Endodermal cell (in vitro differentiated cells): ENCODE measurements around the gene NOTUM. TPM values are rescaled to one million over a fixed set of nuclear protein-coding genes. Genes with fewer than 3 reads are reported as not detected.

Source experiments
- DNase-seq: peaks from one replicate; pipeline ENCODE4 v3.0.0-alpha.2; 2017
- H3K27ac ChIP-seq: 2 replicates; pipeline ENCODE4 v1.5.1; 2013; ENCODE audit warnings: mild to moderate bottlenecking, low read depth, low read length, moderate library complexity
- H3K27me3 ChIP-seq: 2 replicates; pipeline ENCODE4 v1.6.1; 2013; ENCODE audit warnings: mild to moderate bottlenecking, low read length, moderate library complexity; ENCODE audit not compliant: insufficient read depth, control insufficient read depth, poor library complexity, severe bottlenecking
- H3K36me3 ChIP-seq: 2 replicates; pipeline ENCODE4 v1.7.0; 2013; ENCODE audit warnings: mild to moderate bottlenecking, low read length, moderate library complexity; ENCODE audit not compliant: control insufficient read depth, insufficient read depth
- H3K4me1 ChIP-seq: one replicate; pipeline ENCODE4 v1.7.0; 2013; ENCODE audit warnings: low read length; ENCODE audit not compliant: control insufficient read depth, insufficient read depth
- H3K4me3 ChIP-seq: 2 replicates; pipeline ENCODE4 v1.5.1; 2013; ENCODE audit warnings: mild to moderate bottlenecking, low read length, moderate library complexity
- H3K9ac ChIP-seq: 2 replicates; pipeline ENCODE4 v1.6.1; 2013; ENCODE audit warnings: mild to moderate bottlenecking, low read length, moderate library complexity; ENCODE audit not compliant: poor library complexity, severe bottlenecking; ENCODE audit errors: extremely low read depth
- H3K9me3 ChIP-seq: 2 replicates; pipeline ENCODE4 v1.6.1; 2013; ENCODE audit warnings: mild to moderate bottlenecking, low read length, moderate library complexity; ENCODE audit not compliant: control insufficient read depth
- H3K27ac Mint-ChIP-seq: 2 replicates; pipeline ENCODE4 v1.8.0; 2020; ENCODE audit warnings: mixed read lengths
- H3K27me3 Mint-ChIP-seq: 2 replicates; pipeline ENCODE4 v1.8.0; 2021; ENCODE audit warnings: mild to moderate bottlenecking, mixed read lengths; ENCODE audit not compliant: insufficient read depth
- H3K36me3 Mint-ChIP-seq: 2 replicates; pipeline ENCODE4 v1.8.0; 2020; ENCODE audit warnings: low read depth, mixed read lengths
- H3K4me1 Mint-ChIP-seq: 2 replicates; pipeline ENCODE4 v1.8.0; 2020; ENCODE audit warnings: mixed read lengths
- H3K4me3 Mint-ChIP-seq: 2 replicates; pipeline ENCODE4 v1.8.0; 2020; ENCODE audit warnings: mild to moderate bottlenecking, moderate library complexity, mixed read lengths
- H3K9me3 Mint-ChIP-seq: 2 replicates; pipeline ENCODE4 v1.8.0; 2020; ENCODE audit warnings: mild to moderate bottlenecking, mixed read lengths
- WGBS, 2 experiments: methylation state at CpG; one replicate each; pipeline versions ENCODE4 v1.1.5 to v1.1.7; 2013; ENCODE audit warnings: missing lambda C conversion rate in 2 of 2, mixed read lengths in 1 of 2; ENCODE audit not compliant: insufficient coverage in 1 of 2, insufficient read length in 1 of 2; 5-methylcytosine and 5-hydroxymethylcytosine counted together
- total RNA-seq, 2 donors: library from RNA; stranded (reverse); fragmentation: NEBNext Ultra II Directional in 1 of 2; extraction: Animal tissue kit (Norgen Biotek cat#: 25700) in 1 of 2; gene quantifications; 2 replicates in 1 of 2; 3 replicates in 1 of 2; pipeline ENCODE4 v1.2.1, GENCODE V29; 2021
- TF ChIP-seq, protein P1 (sequence below): fragments of 200-600 bp; sonication (generic); conservative IDR thresholded peaks from 2 replicates; pipeline ENCODE4 v1.5.0; 2021; ENCODE audit warnings: antibody characterized with exemption, mild to moderate bottlenecking

Gene NOTUM
- total RNA-seq, 2 donors from 2014 or later = 12.5 to 26.3 TPM

DNA sequence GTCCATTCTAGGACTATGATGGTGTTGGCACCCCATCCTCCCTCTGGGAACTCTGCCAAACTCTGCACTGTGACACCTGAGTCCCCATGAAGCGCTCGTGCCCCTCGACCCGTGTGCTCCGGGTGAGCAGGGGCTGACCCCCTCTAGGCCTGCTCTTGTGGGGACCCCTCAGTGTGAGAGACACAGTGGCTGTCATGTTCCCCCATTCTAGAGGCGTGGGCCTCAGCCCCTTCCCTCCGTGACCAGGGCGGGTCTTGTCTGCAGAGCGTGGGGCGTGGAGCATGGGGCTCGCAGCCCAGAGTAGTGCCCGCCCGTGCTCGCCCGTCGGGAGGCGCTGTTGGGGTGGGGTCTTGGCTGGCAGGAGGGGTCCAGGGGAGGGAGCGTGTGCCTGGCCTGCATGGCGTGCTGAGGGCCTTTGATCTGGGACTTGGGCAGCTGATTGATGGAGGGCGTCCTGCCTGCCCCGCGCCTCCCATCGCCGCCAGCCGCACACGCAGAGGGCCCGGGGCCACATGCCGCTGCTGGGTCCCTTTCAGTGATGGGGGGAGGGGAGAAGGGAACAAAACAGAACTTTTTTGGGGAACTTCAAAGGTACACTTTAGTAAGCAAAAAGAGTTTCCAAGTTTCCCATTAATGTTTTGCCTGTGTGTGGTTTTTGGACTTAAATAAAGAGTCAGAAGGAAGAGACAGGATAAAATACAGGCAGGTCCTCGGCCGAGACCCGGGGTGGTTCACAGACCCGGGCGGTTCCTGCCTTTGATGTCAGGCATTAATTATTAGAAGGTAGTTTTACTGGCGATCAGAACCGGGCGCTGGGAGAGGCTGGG lies 39.2 kb upstream of the NOTUM start:
- H3K4me3 Mint-ChIP-seq = no peak overlapping the region
- TF ChIP-seq, protein P1, sequence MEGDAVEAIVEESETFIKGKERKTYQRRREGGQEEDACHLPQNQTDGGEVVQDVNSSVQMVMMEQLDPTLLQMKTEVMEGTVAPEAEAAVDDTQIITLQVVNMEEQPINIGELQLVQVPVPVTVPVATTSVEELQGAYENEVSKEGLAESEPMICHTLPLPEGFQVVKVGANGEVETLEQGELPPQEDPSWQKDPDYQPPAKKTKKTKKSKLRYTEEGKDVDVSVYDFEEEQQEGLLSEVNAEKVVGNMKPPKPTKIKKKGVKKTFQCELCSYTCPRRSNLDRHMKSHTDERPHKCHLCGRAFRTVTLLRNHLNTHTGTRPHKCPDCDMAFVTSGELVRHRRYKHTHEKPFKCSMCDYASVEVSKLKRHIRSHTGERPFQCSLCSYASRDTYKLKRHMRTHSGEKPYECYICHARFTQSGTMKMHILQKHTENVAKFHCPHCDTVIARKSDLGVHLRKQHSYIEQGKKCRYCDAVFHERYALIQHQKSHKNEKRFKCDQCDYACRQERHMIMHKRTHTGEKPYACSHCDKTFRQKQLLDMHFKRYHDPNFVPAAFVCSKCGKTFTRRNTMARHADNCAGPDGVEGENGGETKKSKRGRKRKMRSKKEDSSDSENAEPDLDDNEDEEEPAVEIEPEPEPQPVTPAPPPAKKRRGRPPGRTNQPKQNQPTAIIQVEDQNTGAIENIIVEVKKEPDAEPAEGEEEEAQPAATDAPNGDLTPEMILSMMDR = no peak
- H3K27ac Mint-ChIP-seq = no peak overlapping the region

DNA sequence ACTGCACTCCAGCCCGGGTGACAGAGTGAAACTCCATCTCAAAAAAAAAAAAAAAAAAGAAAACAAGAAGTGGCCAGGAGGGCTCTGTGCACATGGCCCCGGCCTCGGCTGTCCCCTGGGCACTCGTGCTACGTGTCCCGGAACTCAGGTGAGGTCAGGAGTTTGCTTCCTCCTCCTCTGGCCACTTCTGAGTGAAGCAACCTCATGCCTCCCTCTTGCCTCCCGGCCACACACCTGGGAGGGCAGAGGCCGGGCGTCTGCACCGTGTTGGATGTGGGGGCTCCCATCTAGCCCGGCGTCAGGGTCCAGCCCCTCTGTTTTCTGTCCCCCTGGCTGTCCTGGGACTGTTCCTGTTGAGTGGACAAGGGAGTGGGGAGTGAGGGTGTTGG lies 38.6 kb upstream of the NOTUM start:
- WGBS, 2 experiments = 95 to 100% methylated on average over 8 to 12 of the region's 12 CpGs

More for the DNA sequence above, 39.2 kb upstream of the NOTUM start:
- Histone ChIP-seq H3K9ac (no peak overlapping the region), H3K4me1 (no peaks in the 10 kb centered on the region), H3K36me3 (no peaks in the 10 kb centered on the region), H3K27me3 (no peaks in the 10 kb centered on the region), H3K4me3 (no peak overlapping the region), H3K27ac (no peak overlapping the region), H3K9me3 (no peaks in the 10 kb centered on the region)
- WGBS, 2 experiments = 90 to 93% methylated on average over 23 to 36 of the region's 36 CpGs
- Mint-ChIP-seq H3K4me1 (no peaks in the 10 kb centered on the region), H3K36me3 (peaks cover 12% of the 10 kb centered on the region), H3K9me3 (no peaks in the 10 kb centered on the region), H3K27me3 (no peaks in the 10 kb centered on the region)
- DNase-seq = no peak

DNA sequence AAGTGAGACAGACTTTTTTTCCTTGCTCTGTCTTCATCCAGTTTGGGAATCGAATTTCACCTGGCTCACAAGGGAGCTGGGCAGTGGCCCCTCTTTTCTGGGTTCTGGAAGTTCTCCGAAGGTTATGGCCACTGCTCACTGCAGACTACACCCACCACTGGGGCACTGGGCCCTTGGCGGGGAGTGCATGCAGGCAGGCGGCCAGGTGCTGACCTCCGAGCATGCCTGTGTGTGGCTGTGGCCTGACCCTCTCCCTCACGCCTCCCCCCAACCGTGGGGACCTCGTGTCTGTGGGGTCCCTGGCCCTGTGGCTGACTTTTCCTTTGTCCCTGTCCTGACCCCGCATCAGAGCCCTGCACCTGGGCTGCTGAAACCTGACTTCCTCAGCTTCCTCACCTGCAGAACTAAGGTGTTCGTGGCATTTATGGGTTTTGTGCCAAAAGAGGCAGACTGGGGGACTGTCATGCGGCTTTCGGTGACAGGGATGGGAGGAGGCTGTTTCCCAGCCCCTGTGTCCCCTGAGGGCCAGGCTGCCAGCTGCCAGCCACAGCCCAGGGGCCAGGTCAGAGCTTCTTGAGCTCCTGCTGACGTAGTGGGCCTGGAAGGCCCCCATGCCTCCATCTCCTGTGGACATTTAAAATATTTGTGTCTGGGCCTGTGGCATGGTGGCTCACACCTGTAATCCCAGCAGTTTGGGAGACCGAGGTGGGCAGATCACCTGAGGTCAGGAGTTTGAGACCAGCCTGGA lies 37.9 kb upstream of the NOTUM start:
- no peaks in the 10 kb centered on the region for H3K27me3 Mint-ChIP-seq

More for the DNA sequence above, 38.6 kb upstream of the NOTUM start:
- TF ChIP-seq, protein P1 = no peak
- Mint-ChIP-seq H3K9me3 (no peaks in the 10 kb centered on the region), H3K4me1 (no peaks in the 10 kb centered on the region), H3K4me3 (no peak overlapping the region), H3K27me3 (no peaks in the 10 kb centered on the region), H3K36me3 (peaks cover 12% of the 10 kb centered on the region), H3K27ac (no peak overlapping the region)
- Histone ChIP-seq H3K4me1 (no peaks in the 10 kb centered on the region), H3K27ac (no peak overlapping the region), H3K27me3 (no peaks in the 10 kb centered on the region), H3K4me3 (no peak overlapping the region), H3K36me3 (no peaks in the 10 kb centered on the region), H3K9me3 (no peaks in the 10 kb centered on the region), H3K9ac (no peak overlapping the region)
- DNase-seq = no peak

More for the DNA sequence above, 37.9 kb upstream of the NOTUM start:
- no peaks in the 10 kb centered on the region for H3K36me3 ChIP-seq
- no peak for DNase-seq
- H3K4me3 ChIP-seq = no peak overlapping the region
- TF ChIP-seq, protein P1 = no peak
- Mint-ChIP-seq H3K36me3 (peaks cover 12% of the 10 kb centered on the region), H3K4me3 (no peak overlapping the region), H3K4me1 (no peaks in the 10 kb centered on the region), H3K9me3 (no peaks in the 10 kb centered on the region), H3K27ac (no peak overlapping the region)
- H3K4me1 ChIP-seq = no peaks in the 10 kb centered on the region
- no peaks in the 10 kb centered on the region for H3K27me3 ChIP-seq
- H3K9me3 ChIP-seq = no peaks in the 10 kb centered on the region
- 92% methylated on average over 8 to 14 of the region's 14 CpGs for WGBS, 2 experiments
- no peak overlapping the region for H3K27ac ChIP-seq
- H3K9ac ChIP-seq = no peak overlapping the region
